ENCODE data around the gene USP32. TPM values are rescaled to one million over a fixed set of nuclear protein-coding genes. Genes with fewer than 3 reads are reported as not detected.

USP32 gene
- polyA plus RNA-seq, 3 donors = 10.1 to 26.6 (median 16.6) TPM

DNA sequence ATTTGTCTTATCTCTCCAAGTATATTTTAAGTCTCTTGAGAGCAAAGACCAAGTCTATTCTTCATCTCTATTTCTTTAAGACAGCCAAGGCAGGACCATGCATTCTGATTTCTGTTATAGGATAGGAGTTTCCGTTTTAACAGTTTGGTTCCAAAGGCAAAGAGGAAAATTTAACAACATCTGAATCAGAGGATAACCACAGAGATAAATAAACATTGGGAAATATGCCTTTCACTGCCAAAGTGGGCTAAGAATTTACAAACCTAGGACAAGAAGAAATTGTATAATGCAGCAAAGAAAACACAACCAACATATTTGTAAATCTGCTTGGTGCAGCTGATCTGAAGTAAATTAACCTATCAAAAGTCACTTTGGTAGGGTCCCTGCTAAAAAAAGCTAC lies 37.7 kb downstream of the USP32 start:
- peaks cover 46% of the 10 kb centered on the region for H3K4me1 Mint-ChIP-seq
- DNase-seq = no peak
- H3K4me3 ChIP-seq (replicated peaks in 1 of 3; ENCODE audit: low read depth in 2 of 3, low read length in 3 of 3) = no peak overlapping the region
- H3K27me3 ChIP-seq (ENCODE audit: control insufficient read depth in 2 of 2, insufficient read depth in 2 of 2, low read length in 2 of 2) = no peaks in the 10 kb centered on the region
- peaks cover 96% of the 10 kb centered on the region for H3K79me2 ChIP-seq (ENCODE audit: insufficient read depth, low read length)
- H3K9ac ChIP-seq (ENCODE audit: insufficient read depth, low read length, poor library complexity, severe bottlenecking) = no peak overlapping the region
- H3K36me3 ChIP-seq (replicated peaks in 1 of 2; ENCODE audit: control insufficient read depth in 1 of 2, insufficient read depth in 2 of 2, low read length in 2 of 2) = peaks cover 0 to 17% of the 10 kb centered on the region in 2 donors
- H4K20me1 ChIP-seq (ENCODE audit: insufficient read depth, low read length) = peaks cover 93% of the 10 kb centered on the region
- peaks cover 3 to 12% of the 10 kb centered on the region in 2 donors for H3K36me3 Mint-ChIP-seq
- H3K27ac Mint-ChIP-seq = peak overlapping the region in 3 of 7 donors; percentile 5 to 70 (median 10)
- intact Hi-C loops (cut with micrococcal nuclease) = loop anchor here in 1 of 2 donors (10.0 kb wide), 1 partner anchor 51 kb away; no protein-coding TSS in a partner anchor
- no peak overlapping the region for H3K4me2 ChIP-seq (replicated peaks; ENCODE audit: extremely low read depth, low read length, poor library complexity, severe bottlenecking)
- no peaks in the 10 kb centered on the region for H3K9me3 ChIP-seq (replicated peaks in 1 of 2; ENCODE audit: control insufficient read depth in 1 of 2, insufficient read depth in 1 of 2, low read length in 2 of 2)
- no peaks in the 10 kb centered on the region for H3K27me3 Mint-ChIP-seq (ENCODE audit: low read depth in 3 of 3)
- no CpG with 5 or more reads among the region's 1 CpG for whole genome bisulfite sequencing (ENCODE audit: insufficient coverage)
- H3K4me1 ChIP-seq (ENCODE audit: control insufficient read depth in 1 of 2, insufficient read depth in 2 of 2, low read length in 2 of 2) = peaks cover 26 to 49% of the 10 kb centered on the region in 2 donors
- H3K9me3 Mint-ChIP-seq = no peaks in the 10 kb centered on the region
- TF ChIP-seq, protein P1, sequence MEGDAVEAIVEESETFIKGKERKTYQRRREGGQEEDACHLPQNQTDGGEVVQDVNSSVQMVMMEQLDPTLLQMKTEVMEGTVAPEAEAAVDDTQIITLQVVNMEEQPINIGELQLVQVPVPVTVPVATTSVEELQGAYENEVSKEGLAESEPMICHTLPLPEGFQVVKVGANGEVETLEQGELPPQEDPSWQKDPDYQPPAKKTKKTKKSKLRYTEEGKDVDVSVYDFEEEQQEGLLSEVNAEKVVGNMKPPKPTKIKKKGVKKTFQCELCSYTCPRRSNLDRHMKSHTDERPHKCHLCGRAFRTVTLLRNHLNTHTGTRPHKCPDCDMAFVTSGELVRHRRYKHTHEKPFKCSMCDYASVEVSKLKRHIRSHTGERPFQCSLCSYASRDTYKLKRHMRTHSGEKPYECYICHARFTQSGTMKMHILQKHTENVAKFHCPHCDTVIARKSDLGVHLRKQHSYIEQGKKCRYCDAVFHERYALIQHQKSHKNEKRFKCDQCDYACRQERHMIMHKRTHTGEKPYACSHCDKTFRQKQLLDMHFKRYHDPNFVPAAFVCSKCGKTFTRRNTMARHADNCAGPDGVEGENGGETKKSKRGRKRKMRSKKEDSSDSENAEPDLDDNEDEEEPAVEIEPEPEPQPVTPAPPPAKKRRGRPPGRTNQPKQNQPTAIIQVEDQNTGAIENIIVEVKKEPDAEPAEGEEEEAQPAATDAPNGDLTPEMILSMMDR (IDR thresholded peaks at IDR 0.05) = no peak
- no peak overlapping the region for H2AFZ ChIP-seq (ENCODE audit: insufficient read depth, low read depth, low read length, poor library complexity, severe bottlenecking)
- H3K4me3 Mint-ChIP-seq = no peak overlapping the region
- peak overlapping the region in 1 of 2 donors; percentile 41 for H3K27ac ChIP-seq (ENCODE audit: low read depth in 1 of 2, low read length in 2 of 2)

DNA sequence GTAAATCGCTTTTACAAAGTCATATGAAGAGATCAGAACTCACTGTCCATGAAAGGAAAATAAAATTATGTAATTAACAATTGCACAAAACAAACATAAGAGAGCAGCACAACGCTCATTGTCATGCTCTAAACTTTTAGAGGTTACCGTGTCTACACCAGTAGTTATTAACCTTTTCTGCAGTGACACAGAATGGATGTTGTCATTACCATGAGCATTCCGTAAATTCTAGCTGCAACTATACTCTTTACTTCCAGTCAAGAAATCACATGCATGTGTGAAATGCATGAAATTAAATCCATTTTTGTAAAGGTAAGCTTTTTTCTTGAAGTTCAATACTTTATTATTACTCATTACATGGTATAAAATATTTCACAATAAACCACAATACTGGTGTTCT lies 38.2 kb downstream of the USP32 start:
- TF ChIP-seq, protein P1 (IDR thresholded peaks at IDR 0.05) = no peak
- no peaks in the 10 kb centered on the region for H3K27me3 ChIP-seq (ENCODE audit: control insufficient read depth in 2 of 2, insufficient read depth in 2 of 2, low read length in 2 of 2)
- H3K9ac ChIP-seq (ENCODE audit: insufficient read depth, low read length, poor library complexity, severe bottlenecking) = no peak overlapping the region
- peaks cover 3 to 10% of the 10 kb centered on the region in 2 donors for H3K36me3 Mint-ChIP-seq
- H3K4me3 ChIP-seq (replicated peaks in 1 of 3; ENCODE audit: low read depth in 2 of 3, low read length in 3 of 3) = no peak overlapping the region
- H3K4me2 ChIP-seq (replicated peaks; ENCODE audit: extremely low read depth, low read length, poor library complexity, severe bottlenecking) = no peak overlapping the region
- no peaks in the 10 kb centered on the region for H3K27me3 Mint-ChIP-seq (ENCODE audit: low read depth in 3 of 3)
- no peak overlapping the region for H3K27ac Mint-ChIP-seq
- peaks cover 92% of the 10 kb centered on the region for H4K20me1 ChIP-seq (ENCODE audit: insufficient read depth, low read length)
- H2AFZ ChIP-seq (ENCODE audit: insufficient read depth, low read depth, low read length, poor library complexity, severe bottlenecking) = no peak overlapping the region
- H3K9me3 Mint-ChIP-seq = no peaks in the 10 kb centered on the region
- H3K27ac ChIP-seq (ENCODE audit: low read depth in 1 of 2, low read length in 2 of 2) = no peak overlapping the region
- peaks cover 0 to 17% of the 10 kb centered on the region in 2 donors for H3K36me3 ChIP-seq (replicated peaks in 1 of 2; ENCODE audit: control insufficient read depth in 1 of 2, insufficient read depth in 2 of 2, low read length in 2 of 2)
- H3K79me2 ChIP-seq (ENCODE audit: insufficient read depth, low read length) = peaks cover 96% of the 10 kb centered on the region
- H3K4me1 ChIP-seq (ENCODE audit: control insufficient read depth in 1 of 2, insufficient read depth in 2 of 2, low read length in 2 of 2) = peaks cover 26 to 47% of the 10 kb centered on the region in 2 donors
- H3K4me1 Mint-ChIP-seq = peaks cover 42% of the 10 kb centered on the region
- H3K4me3 Mint-ChIP-seq = no peak overlapping the region
- intact Hi-C loops (cut with micrococcal nuclease) = loop anchor here in 1 of 2 donors (10.0 kb wide), 1 partner anchor 51 kb away; no protein-coding TSS in a partner anchor
- 15% methylated on average over 2 of the region's 4 CpGs for WGBS (ENCODE audit: insufficient coverage)
- DNase-seq = no peak
- H3K9me3 ChIP-seq (replicated peaks in 1 of 2; ENCODE audit: control insufficient read depth in 1 of 2, insufficient read depth in 1 of 2, low read length in 2 of 2) = no peaks in the 10 kb centered on the region

Measured in CD14-positive monocyte (primary cell).